PFSK-1 (cell line): ENCODE results near the gene OSBPL10.

ENCODE experiments used
- FOXP2 ChIP-seq: optimal IDR thresholded peaks from 2 replicates; pipeline ENCODE3; 2011; ENCODE audit warnings: borderline replicate concordance, control low read depth, inconsistent platforms; ENCODE audit not compliant: insufficient read depth; ENCODE audit errors: extremely low read length, extremely low read depth
- POLR2AphosphoS5 ChIP-seq: IDR thresholded peaks from 2 replicates; pipeline ENCODE4 v1.6.1; 2012; ENCODE audit warnings: low read depth, mild to moderate bottlenecking, control low read depth, low read length, moderate library complexity
- SIN3A ChIP-seq: IDR thresholded peaks from 2 replicates; pipeline ENCODE4 v1.6.1; 2012; ENCODE audit warnings: mild to moderate bottlenecking, low read length, moderate library complexity, borderline replicate concordance; ENCODE audit not compliant: insufficient read depth
- TAF1 ChIP-seq: IDR thresholded peaks from 2 replicates; pipeline ENCODE4 v1.6.1; 2012; ENCODE audit warnings: low read length, control low read depth, borderline replicate concordance; ENCODE audit not compliant: insufficient read depth
- TF ChIP-seq, protein P1 (sequence below), 2 experiments: IDR thresholded peaks; 2 replicates each; pipeline versions ENCODE4 v1.6.1 to v1.8.0; 2011 to 2012; ENCODE audit warnings: low read depth in 2 of 2, low read length in 2 of 2, control low read depth in 1 of 2, inconsistent platforms in 1 of 2, mild to moderate bottlenecking in 1 of 2, moderate library complexity in 1 of 2; ENCODE audit not compliant: insufficient read depth in 1 of 2

DNA sequence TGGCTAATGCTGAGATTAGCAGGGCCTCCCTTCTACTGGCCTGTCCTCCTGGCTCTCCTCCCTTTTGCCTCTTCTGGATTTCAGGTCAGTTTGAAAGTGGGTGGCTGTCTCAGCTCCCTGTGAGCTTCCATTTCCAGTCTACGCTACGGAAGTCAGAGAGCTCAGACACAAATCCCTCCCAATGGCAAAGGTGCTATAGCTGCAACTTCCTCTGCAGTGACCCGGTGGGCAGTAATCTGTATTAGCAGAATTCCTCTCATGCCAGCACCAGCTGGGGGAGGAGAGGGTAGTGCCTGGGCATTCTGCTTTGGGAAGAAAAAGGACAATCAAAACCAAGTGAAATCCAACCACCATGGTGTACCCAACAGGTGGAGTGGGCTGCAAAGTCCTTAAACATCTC, 276.9 kb downstream of the OSBPL10 start:
- TF ChIP-seq POLR2AphosphoS5, result no peak
- TF ChIP-seq FOXP2, result no peak
- TF ChIP-seq, protein P1, sequence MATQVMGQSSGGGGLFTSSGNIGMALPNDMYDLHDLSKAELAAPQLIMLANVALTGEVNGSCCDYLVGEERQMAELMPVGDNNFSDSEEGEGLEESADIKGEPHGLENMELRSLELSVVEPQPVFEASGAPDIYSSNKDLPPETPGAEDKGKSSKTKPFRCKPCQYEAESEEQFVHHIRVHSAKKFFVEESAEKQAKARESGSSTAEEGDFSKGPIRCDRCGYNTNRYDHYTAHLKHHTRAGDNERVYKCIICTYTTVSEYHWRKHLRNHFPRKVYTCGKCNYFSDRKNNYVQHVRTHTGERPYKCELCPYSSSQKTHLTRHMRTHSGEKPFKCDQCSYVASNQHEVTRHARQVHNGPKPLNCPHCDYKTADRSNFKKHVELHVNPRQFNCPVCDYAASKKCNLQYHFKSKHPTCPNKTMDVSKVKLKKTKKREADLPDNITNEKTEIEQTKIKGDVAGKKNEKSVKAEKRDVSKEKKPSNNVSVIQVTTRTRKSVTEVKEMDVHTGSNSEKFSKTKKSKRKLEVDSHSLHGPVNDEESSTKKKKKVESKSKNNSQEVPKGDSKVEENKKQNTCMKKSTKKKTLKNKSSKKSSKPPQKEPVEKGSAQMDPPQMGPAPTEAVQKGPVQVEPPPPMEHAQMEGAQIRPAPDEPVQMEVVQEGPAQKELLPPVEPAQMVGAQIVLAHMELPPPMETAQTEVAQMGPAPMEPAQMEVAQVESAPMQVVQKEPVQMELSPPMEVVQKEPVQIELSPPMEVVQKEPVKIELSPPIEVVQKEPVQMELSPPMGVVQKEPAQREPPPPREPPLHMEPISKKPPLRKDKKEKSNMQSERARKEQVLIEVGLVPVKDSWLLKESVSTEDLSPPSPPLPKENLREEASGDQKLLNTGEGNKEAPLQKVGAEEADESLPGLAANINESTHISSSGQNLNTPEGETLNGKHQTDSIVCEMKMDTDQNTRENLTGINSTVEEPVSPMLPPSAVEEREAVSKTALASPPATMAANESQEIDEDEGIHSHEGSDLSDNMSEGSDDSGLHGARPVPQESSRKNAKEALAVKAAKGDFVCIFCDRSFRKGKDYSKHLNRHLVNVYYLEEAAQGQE (IDR thresholded peaks at IDR 0.05; ENCODE audit: insufficient read depth in 1 of 2, low read depth in 2 of 2, low read length in 2 of 2), result no peak
- no peak for TF ChIP-seq TAF1
- no peak for TF ChIP-seq SIN3A
